Nephron progenitor cell (in vitro differentiated cells): ENCODE measurements around the gene KHDC1L.
"Not testable (repeated sequence)": the region's sequence is repeated elsewhere in the genome, so short reads cannot be mapped to it uniquely, and the experiment has no call there.

ENCODE experiments used
- DNase-seq: peaks from one replicate; pipeline ENCODE4 v3.0.0; 2021
- H3K27ac Mint-ChIP-seq: 2 replicates; pipeline ENCODE4 v1.8.0; 2021; ENCODE audit warnings: mild to moderate bottlenecking, moderate library complexity, mixed read lengths
- H3K27me3 Mint-ChIP-seq: 2 replicates; pipeline ENCODE4 v1.8.0; 2021; ENCODE audit warnings: mild to moderate bottlenecking, low read depth, mixed read lengths; ENCODE audit not compliant: poor library complexity
- H3K36me3 Mint-ChIP-seq: 2 replicates; pipeline ENCODE4 v1.8.0; 2021; ENCODE audit warnings: low read depth, mixed read lengths
- H3K4me1 Mint-ChIP-seq: 2 replicates; pipeline ENCODE4 v1.8.0; 2021; ENCODE audit warnings: mixed read lengths
- H3K4me3 Mint-ChIP-seq: 2 replicates; pipeline ENCODE4 v1.8.0; 2021; ENCODE audit warnings: mild to moderate bottlenecking, moderate library complexity, mixed read lengths
- H3K9me3 Mint-ChIP-seq: 2 replicates; pipeline ENCODE4 v1.8.0; 2021; ENCODE audit warnings: mild to moderate bottlenecking, moderate library complexity, mixed read lengths
- TF ChIP-seq, protein P1 (sequence below): fragments of 200-600 bp; sonication (generic); IDR thresholded peaks from 2 replicates; pipeline ENCODE4 v1.5.0; 2021; ENCODE audit warnings: antibody characterized with exemption

KHDC1L gene

DNA sequence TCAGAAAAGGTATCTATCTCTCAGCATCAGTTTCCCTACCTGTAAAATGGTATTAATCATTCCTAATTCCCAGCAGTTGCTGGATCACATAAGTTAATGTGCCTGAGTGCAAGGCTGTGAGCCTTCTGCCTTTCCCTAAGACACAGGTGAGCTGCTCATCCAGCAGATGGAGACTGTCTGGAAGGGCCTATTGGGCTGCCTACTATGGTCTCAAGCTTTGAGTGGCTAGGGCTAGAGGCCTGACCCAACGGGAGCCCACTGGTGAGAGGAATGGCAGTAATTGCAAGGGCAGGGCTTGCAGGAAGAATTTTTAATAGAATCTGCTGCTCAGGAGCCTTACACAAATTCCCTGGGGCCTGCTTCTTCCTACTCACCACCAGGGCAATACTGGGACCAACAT, 33.4 kb upstream of the KHDC1L start:
- no peaks in the 10 kb centered on the region for H3K27me3 Mint-ChIP-seq
- H3K36me3 Mint-ChIP-seq = peaks cover 1% of the 10 kb centered on the region
- no peak overlapping the region for H3K27ac Mint-ChIP-seq
- H3K4me3 Mint-ChIP-seq = no peak overlapping the region
- DNase-seq = no peak
- TF ChIP-seq, protein P1, sequence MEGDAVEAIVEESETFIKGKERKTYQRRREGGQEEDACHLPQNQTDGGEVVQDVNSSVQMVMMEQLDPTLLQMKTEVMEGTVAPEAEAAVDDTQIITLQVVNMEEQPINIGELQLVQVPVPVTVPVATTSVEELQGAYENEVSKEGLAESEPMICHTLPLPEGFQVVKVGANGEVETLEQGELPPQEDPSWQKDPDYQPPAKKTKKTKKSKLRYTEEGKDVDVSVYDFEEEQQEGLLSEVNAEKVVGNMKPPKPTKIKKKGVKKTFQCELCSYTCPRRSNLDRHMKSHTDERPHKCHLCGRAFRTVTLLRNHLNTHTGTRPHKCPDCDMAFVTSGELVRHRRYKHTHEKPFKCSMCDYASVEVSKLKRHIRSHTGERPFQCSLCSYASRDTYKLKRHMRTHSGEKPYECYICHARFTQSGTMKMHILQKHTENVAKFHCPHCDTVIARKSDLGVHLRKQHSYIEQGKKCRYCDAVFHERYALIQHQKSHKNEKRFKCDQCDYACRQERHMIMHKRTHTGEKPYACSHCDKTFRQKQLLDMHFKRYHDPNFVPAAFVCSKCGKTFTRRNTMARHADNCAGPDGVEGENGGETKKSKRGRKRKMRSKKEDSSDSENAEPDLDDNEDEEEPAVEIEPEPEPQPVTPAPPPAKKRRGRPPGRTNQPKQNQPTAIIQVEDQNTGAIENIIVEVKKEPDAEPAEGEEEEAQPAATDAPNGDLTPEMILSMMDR = no peak
- H3K4me1 Mint-ChIP-seq = peaks cover 19% of the 10 kb centered on the region
- H3K9me3 Mint-ChIP-seq = no peaks in the 10 kb centered on the region

DNA sequence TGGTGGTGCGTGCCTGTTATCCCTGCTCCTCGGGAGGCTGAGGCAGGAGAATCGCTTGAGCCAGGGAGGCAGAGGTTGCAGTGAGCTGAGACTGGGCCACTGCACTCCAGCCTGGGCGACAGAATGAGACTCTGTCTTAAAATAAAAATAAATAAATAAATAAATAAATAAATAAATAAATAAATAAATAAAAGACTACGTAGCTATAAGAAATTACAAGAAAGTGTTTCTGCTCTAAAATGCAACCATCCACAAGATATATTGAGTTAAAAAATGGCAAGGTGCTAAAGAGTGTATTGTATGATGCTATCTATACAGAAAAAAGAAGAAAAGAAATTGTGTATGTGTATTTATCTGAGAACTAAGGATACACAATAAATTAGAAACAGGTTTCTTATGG, 29.0 kb upstream of the KHDC1L start:
- not testable (repeated sequence) for H3K27me3 Mint-ChIP-seq, H3K4me3 Mint-ChIP-seq

DNA sequence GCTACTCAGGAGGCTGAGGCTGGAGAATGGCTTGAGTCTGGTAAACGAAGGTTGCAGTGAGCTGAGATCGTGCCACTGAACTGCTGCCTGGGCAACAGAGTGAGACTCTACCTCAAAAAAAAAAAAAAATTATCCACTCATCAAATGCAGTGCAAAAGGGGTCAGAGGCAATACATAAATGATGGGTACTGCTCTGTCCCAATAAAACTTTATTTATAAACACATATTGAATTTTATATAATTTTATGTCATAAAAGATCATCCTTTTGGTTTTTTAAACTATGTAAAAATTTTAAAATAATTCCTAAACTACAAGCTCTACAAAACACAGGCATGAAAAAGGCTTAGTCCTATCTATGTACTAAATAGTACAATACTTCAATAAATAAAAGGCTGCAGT, 27.4 kb upstream of the KHDC1L start:
- H3K27me3 Mint-ChIP-seq = no peaks in the 10 kb centered on the region
- TF ChIP-seq, protein P1 = no peak
- no peak overlapping the region for H3K27ac Mint-ChIP-seq

More for the DNA sequence above, 29.0 kb upstream of the KHDC1L start:
- not testable (repeated sequence) for DNase-seq, H3K9me3 Mint-ChIP-seq, H3K27ac Mint-ChIP-seq, H3K36me3 Mint-ChIP-seq, H3K4me1 Mint-ChIP-seq

DNA sequence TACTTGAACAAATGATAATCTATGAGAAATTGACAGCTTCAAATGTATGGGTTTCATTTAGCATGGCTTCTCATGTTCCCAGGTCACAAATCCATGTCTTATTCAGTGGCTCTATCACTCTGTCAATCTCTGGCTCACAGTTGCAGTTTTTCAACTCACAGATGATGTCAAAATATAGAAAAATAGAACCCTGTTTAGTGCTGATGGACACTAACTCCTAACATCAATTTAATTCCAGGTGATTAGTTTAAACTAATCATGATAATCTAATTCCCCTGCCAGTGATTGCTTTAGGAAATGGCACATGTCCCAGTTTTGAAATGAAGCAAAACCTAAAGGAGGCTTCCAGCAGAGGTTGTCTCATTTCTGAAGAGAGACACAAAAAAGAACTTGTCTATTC, 24.7 kb upstream of the KHDC1L start:
- H3K27ac Mint-ChIP-seq = no peak overlapping the region
- H3K9me3 Mint-ChIP-seq = no peaks in the 10 kb centered on the region
- H3K4me1 Mint-ChIP-seq = peaks cover 23% of the 10 kb centered on the region
- TF ChIP-seq, protein P1 = no peak
- H3K36me3 Mint-ChIP-seq = no peaks in the 10 kb centered on the region
- no peaks in the 10 kb centered on the region for H3K27me3 Mint-ChIP-seq
- no peak overlapping the region for H3K4me3 Mint-ChIP-seq
- no peak for DNase-seq

More for the DNA sequence above, 27.4 kb upstream of the KHDC1L start:
- Mint-ChIP-seq H3K4me1 (peaks cover 12% of the 10 kb centered on the region), H3K4me3 (no peak overlapping the region), H3K9me3 (no peaks in the 10 kb centered on the region), H3K36me3 (no peaks in the 10 kb centered on the region)
- no peak for DNase-seq

DNA sequence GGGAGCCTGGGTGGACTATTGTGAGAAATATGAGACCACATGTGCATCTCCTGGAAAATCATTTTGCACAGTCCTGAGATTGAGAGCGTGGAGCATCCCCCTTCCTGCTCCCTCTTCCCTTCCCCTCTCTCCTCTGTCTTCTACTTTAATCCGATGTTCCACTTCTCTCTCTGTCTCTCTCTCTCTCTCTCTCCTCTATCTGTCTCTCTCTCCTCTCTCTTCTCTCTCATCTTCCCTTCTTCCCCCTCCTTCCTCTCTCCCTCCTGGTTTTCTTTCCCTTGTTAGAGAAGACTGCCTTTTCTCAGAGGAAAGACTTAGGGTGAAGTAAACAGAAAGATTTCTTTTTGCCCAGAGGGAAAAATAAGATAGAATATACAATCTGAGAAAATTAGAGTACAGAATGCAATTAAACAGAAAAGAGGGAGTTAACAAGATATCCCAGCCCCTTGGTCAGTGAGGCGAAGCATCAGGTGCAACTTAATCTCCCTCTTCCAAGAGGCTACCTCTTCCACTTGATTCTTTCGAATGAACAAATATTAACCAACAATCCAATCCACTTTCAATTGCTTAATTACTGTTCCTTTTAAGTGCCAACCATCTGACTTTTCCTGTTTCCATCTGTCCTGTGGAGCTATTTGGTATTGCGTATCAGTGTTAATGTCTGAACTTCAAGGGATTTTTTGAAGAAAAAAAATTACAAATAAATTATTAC, 23.1 kb upstream of the KHDC1L start:
- no peaks in the 10 kb centered on the region for H3K27me3 Mint-ChIP-seq
- no peak for DNase-seq
- H3K36me3 Mint-ChIP-seq = no peaks in the 10 kb centered on the region
- no peak overlapping the region for H3K27ac Mint-ChIP-seq
- peak overlapping the region; percentile 33 for H3K4me3 Mint-ChIP-seq
- TF ChIP-seq, protein P1 = no peak
- H3K4me1 Mint-ChIP-seq = peaks cover 23% of the 10 kb centered on the region
- H3K9me3 Mint-ChIP-seq = no peaks in the 10 kb centered on the region

DNA sequence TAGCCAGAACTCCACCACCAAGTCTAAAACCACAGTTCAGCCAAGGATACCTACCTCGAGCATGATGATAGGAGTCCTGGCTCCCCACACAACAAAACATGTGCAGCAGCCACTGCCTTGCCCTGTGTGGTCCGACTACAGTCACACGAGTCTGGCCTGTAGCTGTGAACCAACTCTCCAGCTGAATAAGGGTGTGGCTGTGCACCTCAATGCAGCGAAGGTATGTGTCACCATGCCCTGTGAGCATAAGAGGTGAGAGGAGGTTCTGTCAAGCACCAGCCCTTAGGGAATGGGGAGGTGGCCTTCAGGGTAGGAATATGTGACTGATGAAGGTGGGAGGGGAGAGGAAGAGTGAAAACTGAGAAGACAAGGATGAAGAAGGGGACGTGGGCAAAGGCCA, 16.7 kb upstream of the KHDC1L start:
- DNase-seq = no peak
- Mint-ChIP-seq H3K4me3 (no peak overlapping the region), H3K27me3 (no peaks in the 10 kb centered on the region), H3K27ac (no peak overlapping the region), H3K9me3 (no peaks in the 10 kb centered on the region), H3K4me1 (peaks cover 7% of the 10 kb centered on the region), H3K36me3 (no peaks in the 10 kb centered on the region)
- TF ChIP-seq, protein P1 = no peak
